Measurements from ENCODE around the gene GLRX5.

DNA sequence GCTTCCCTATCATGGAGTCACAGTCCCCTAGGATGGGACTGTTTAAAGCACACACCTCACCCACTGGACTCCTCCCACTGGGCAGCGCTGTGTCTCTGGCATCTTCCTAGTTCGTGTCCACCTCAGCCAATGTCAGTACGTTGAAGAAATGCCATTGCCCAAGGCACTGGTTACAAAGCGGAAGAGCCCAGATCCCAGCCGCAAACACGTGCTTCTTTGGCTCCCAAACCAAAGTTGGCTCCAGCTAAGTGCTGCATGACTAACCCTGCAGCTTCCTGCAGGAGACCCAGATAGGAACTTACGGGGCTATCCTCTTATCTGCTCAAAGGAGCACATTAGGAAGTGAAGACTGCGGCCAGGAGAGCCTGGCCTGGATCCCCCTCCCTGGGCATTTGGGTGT lies 27.7 kb upstream of the GLRX5 start:
- TF ChIP-seq, protein P1, sequence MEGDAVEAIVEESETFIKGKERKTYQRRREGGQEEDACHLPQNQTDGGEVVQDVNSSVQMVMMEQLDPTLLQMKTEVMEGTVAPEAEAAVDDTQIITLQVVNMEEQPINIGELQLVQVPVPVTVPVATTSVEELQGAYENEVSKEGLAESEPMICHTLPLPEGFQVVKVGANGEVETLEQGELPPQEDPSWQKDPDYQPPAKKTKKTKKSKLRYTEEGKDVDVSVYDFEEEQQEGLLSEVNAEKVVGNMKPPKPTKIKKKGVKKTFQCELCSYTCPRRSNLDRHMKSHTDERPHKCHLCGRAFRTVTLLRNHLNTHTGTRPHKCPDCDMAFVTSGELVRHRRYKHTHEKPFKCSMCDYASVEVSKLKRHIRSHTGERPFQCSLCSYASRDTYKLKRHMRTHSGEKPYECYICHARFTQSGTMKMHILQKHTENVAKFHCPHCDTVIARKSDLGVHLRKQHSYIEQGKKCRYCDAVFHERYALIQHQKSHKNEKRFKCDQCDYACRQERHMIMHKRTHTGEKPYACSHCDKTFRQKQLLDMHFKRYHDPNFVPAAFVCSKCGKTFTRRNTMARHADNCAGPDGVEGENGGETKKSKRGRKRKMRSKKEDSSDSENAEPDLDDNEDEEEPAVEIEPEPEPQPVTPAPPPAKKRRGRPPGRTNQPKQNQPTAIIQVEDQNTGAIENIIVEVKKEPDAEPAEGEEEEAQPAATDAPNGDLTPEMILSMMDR (IDR thresholded peaks at IDR 0.05 in 4 of 5, conservative IDR thresholded peaks at IDR 0.05 in 1 of 5), result no peak
- TF ChIP-seq POLR2A (IDR thresholded peaks at IDR 0.05), result no peak

Measured in gastrocnemius medialis (tissue), 4 donors.